DND-41 (cell line): ENCODE results near the gene GRIFIN.

Experiments
- CTCF ChIP-seq: IDR thresholded peaks from 2 replicates; pipeline ENCODE4 v1.5.1; 2012; ENCODE audit warnings: borderline replicate concordance, low read length, moderate library complexity, mild to moderate bottlenecking; ENCODE audit not compliant: poor library complexity, severe bottlenecking; ENCODE audit errors: extremely low read depth
- EZH2 ChIP-seq: IDR thresholded peaks from 3 replicates; pipeline ENCODE4 v1.6.1; 2012; ENCODE audit warnings: borderline replicate concordance, low read depth, mild to moderate bottlenecking, moderate library complexity, low read length, inconsistent platforms; ENCODE audit not compliant: severe bottlenecking

DNA sequence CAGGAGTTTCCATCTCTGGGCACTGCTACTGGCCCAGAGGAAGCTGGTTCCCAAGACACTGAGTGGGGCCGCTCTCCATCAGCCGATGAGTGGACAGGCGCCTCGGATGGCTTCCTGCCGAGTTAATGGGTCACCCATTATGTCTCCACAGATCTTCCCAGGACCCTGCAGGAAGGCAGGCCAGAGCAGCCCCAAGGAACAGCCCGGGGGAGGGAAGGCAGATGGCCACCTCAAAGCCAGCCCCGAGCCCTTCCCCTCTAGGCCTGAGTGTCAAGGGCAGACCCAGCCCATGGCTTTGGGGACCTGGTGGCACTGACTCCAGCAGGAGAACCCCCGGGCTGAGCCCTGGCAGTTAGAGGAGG, 40.0 kb upstream of the GRIFIN start:
- TF ChIP-seq CTCF (no peak), EZH2 (no peak)
